ENCODE measurements around the gene PLCXD3.

GRCh38 chr5:41368158-41368557 lies 142.2 kb downstream of the PLCXD3 start:
- TF ChIP-seq POLR2AphosphoS5 (IDR thresholded peaks at IDR 0.05; ENCODE audit: borderline replicate concordance, low read depth, low read length) (no peak), EZH2 (IDR thresholded peaks at IDR 0.05) (no peak), FOXP2 (optimal IDR thresholded peaks at IDR 0.05; ENCODE audit: control extremely low read depth, extremely low read length, insufficient read depth) (no peak)

All from SK-N-MC (cell line).